GM21381 (cell line): ENCODE measurements around the gene SEMA3D.

Experiments used
- ATAC-seq: cut with Tn5 transposase; IDR thresholded peaks from one replicate; pipeline ENCODE4 v1.9.1; 2021; ENCODE audit warnings: mild to moderate bottlenecking, moderate library complexity; ENCODE audit not compliant: unreplicated experiment

Gene SEMA3D

GRCh38 chr7:85126383-85126782, 60.5 kb downstream of the SEMA3D start:
- no peak for ATAC-seq

GRCh38 chr7:85125651-85126131, 61.2 kb downstream of the SEMA3D start:
- no peak for ATAC-seq

DNA sequence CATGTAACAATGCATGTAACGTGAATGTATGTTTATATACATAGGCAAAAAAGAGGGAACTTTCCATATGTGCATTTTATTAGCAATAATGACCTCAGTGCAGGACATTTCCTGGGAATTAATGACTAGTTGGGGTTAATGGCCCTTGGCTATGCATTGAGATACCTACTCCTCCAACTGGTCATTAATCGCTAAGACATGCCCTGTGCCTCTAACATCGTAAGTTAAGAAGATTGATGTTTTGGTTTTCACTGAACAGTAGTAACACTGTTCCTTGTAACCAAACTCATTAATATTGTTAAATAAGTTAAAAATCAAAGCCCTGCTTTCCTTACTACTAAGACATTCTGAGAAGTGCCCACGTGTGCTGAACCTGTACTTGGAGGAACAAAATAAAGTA, 61.7 kb downstream of the SEMA3D start:
- no peak for ATAC-seq

DNA sequence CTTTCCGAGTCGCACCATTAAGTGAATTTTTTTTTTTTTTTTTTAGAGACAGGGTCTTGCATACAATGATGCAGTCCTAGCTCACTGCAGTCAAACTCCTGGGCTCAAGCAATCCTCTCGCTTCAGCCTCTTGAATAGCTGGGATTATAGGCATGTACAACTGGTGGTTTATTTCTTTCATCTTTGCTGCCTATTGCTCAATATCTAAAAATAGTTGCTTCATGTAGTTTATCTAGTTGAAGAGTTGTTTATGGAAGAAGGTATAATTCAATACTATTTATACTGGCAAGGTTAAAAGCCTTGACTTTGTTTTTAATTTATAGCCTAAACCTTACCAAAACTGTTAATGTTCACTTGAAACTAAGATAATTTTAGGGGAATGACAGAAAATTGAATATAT, 66.9 kb downstream of the SEMA3D start:
- ATAC-seq = no peak

- no peak for ATAC-seq
These were observed 71.0 kb downstream of the SEMA3D start for GRCh38 chr7:85115862-85116261.

- ATAC-seq = no peak
These were observed 71.8 kb downstream of the SEMA3D start for GRCh38 chr7:85115006-85115405.

- no peak for ATAC-seq
These were observed 72.5 kb downstream of the SEMA3D start for GRCh38 chr7:85114342-85114741.

GRCh38 chr7:85111761-85112160, 75.1 kb downstream of the SEMA3D start:
- no peak for ATAC-seq

GRCh38 chr7:85106719-85107118, 80.1 kb downstream of the SEMA3D start:
- no peak for ATAC-seq

GRCh38 chr7:85104432-85105205, 82.2 kb downstream of the SEMA3D start:
- no peak for ATAC-seq

DNA sequence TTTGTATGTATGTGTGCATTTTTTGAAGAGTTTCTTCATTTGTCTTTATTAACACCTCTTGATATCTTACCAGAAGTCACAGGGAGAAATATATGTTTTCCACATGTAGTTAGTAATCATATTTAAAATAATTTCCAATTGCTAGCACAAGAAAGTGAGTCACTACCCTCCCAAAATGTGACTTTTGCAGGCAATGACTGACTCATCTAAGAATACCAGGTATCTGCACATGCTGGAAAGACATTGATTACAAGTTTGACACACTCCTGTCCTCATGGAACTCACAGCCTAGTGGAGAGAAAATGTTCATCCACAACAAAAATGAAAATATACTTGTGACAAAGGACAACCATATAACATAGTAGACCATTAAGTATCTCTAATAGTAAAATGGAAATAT, 82.9 kb downstream of the SEMA3D start:
- ATAC-seq = no peak

DNA sequence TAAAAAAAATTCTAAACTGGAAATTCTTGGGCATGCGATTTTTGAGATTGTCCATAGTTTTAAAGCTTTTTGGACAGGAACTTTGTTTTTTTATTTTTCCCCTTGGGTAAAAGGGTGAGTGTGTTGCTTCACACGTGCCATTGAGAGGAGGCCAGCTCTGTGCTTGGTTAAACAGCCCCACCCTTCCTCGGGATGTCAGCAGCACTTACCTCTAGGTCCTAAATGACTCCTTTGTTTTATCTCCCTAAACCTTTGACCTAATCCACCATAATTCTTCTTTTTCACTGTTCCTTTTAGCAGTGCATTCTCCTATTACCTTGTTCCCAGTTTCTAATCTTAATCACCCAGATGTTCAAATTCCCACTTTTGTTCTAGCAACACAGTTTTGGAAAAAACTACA, 83.5 kb downstream of the SEMA3D start:
- no peak for ATAC-seq

- ATAC-seq = no peak
These were observed 84.0 kb downstream of the SEMA3D start for GRCh38 chr7:85102813-85103350.

DNA sequence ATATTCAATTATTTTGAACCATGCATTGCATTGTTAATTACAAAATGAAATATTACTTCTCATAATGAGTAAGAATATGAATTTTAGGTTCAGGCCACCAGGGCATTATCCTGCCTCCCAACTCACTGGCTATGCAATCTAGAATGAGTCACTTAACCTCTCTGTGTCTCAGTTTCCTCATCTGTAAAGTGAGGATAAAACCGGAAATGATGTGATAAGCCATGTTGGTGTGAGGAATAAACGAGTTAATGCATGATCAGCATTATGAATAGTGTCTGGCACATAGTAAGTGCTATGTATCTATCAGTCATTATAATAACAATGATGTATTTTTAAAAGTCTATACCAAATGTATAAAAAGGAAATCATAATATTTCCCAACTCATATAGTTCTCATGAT, 85.5 kb downstream of the SEMA3D start:
- ATAC-seq = no peak

- no peak for ATAC-seq
These were observed 89.0 kb downstream of the SEMA3D start for GRCh38 chr7:85097844-85098243.

DNA sequence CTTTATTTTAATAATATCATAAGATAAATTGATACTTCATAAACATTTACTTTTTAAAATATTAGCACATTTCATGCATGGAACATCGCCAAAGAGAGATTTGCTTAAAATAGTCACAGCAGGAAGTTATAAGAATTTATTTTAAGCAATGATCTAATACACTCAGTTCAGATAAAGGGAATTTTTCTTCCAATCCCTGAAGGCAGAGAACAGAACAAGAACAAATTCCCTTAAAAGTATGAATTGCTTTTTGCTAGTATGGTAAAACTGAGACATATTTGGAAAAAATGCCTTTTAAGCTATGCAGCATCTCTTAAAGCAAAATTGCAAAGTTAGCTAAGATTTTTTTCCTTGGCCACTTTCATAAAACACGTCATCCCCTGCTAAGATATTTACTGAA, 91.0 kb downstream of the SEMA3D start:
- ATAC-seq = no peak

- ATAC-seq = no peak
These were observed 91.5 kb downstream of the SEMA3D start for GRCh38 chr7:85095366-85095765.

DNA sequence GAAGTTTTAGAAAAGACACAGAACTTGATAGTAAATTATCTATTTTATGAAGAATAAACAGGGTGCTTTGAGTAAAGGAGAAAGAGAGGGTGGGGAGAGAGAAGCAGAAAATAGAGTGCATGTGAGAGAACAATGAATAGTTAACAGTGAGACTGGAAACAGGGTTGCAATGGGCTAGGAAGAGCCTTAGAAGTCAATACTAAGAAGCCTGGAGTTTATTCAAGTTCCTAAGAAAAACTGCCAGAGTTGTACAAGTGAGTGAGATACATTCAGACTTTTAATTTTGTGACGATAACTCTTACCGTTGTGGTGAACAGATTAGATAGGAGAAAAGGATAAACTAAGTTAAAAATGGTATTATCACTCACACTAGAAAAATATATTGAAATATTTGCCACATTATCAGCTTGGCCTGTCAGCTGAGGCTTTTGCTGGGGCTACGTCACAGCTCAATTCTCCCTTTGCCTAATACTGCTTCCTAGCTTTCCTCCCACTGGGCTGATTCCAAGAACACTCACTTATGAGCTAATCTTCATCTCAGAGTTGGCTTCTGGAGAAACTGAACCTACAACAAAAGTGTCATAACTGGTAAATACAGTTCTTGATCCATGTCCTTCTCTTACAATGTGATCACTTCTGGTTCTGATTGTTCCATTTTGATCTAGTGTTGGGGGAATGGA, 92.7 kb downstream of the SEMA3D start:
- no peak for ATAC-seq

DNA sequence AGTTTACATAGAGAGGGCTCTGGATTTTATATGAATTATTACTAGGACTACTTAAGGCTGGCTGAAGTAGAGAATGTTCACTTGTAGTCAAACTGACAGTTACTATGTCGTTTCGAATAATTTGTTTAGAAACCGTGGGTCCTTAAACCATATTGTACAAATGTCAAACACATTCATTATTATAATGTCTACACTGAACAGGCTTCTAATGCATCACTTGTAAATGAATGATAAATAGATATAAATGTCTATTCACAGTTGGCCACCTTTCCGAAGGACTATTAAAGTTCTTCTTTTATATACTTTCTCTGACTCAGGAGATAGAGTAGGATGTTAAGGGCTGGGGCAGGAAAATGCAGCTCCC, 95.3 kb downstream of the SEMA3D start:
- no peak for ATAC-seq

DNA sequence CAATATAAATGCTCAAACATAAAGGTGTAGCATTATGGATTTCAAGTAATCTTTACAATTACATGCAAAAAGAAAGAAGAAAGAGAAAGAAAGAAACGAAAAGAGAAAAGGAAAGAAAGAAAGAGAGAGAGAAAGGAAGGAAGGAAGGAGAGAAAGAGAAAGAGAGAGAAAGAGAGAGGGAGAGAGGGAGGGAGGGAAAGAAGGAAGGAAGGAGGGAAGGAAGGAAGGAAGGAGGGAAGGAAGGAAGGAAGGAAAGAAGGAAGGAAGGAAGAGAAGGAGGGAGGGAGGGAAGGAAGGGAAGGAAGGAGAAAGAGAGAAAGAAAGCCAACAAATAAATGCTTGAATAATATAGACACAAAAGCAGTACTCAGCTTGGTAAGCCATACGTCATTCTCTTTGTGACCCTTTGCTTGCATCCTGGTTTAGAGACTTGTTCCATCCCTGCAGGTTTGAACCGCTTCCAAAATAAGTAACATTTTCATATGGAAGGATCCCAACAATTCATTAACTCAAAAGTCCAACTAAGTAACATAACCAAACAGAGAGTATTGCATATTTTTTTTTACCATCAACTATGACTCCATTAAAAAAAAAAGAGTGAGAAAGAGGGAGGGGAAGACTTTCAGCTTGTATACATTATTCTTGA, 95.8 kb downstream of the SEMA3D start:
- no peak for ATAC-seq

GRCh38 chr7:85090143-85090542, 96.7 kb downstream of the SEMA3D start:
- no peak for ATAC-seq

DNA sequence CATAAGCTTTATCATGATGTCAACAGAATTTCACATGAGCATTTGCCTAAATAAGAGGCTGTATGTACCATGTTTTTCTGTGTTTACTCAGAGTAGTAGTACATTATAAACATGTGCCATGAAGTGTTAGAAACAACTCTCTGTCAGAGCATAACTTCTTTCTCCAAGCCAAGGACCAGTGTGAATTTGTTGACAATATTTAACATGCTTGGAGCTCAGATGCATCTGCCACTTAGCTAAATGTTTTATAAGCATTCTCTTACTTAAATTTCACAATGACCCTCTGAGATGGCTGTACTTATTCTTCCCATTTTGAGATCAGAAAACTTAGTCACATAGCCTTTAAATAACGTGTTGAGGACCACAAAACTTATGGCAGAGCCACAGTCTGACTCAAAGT, 105.0 kb downstream of the SEMA3D start:
- no peak for ATAC-seq
